K562 (cell line): ENCODE data around the gene TNFAIP6. TPM values are rescaled to one million over a fixed set of nuclear protein-coding genes. Genes with fewer than 3 reads are reported as not detected.

Source experiments
- ATAC-seq: fragments of 200-7000 bp; cut with Tn5 transposase; 3 replicates; pipeline ENCODE4 v1.9.1; 2020; ENCODE audit warnings: moderate library complexity
- BruUV-seq: library from RNA; stranded (reverse); fragments of 400-500 nt; replicated peaks from 2 replicates; lab custom pipeline; 2021; lab: Mats Ljungman, UMichigan
- CTCF ChIA-PET: fragments of 300-600 bp; formaldehyde crosslinking; extraction: SDS; loops from one replicate; lab custom pipeline; 2021; ENCODE audit warnings: low intra/inter-chr PET ratio; lab: Yijun Ruan, JAX
- POLR2A ChIA-PET: fragments of 300-600, 350-650 bp; sonication (Branson Sonifier 250); formaldehyde crosslinking; extraction: SDS; loops from one replicate; lab custom pipeline; 2021; ENCODE audit warnings: antibody characterized with exemption, inconsistent platforms; lab: Yijun Ruan, JAX
- DNase-seq, 4 experiments: peaks; one replicate each; pipeline versions ENCODE4 v3.0.0 to v3.0.0-alpha.2; 2011 to 2018; ENCODE audit warnings: low spot score in 3 of 4, mixed read lengths in 3 of 4; ENCODE audit errors: extremely low read depth in 1 of 4
- FAIRE-seq: peaks from 2 replicates; lab custom pipeline; 2011; peaks lifted over from hg19 to GRCh38; lab: Jason Lieb, UNC
- H2AFZ ChIP-seq: 2 replicates; pipeline ENCODE4 v1.6.0; 2011; ENCODE audit warnings: low read depth, low read length, control low read depth, inconsistent platforms
- H3K27ac ChIP-seq: fragments of 200-600 bp; 3 replicates; pipeline ENCODE4 v1.8.0; 2011; ENCODE audit warnings: low read depth, mild to moderate bottlenecking, control low read depth, inconsistent platforms, low read length, moderate library complexity, mixed read lengths; ENCODE audit errors: extremely low read depth
- H3K27me3 ChIP-seq, 2 experiments: fragments of 300-600 bp in 1 of 2; 2 replicates in 1 of 2; 3 replicates in 1 of 2; pipeline versions ENCODE4 v1.6.0 to v1.8.0; 2011; ENCODE audit warnings: inconsistent platforms in 2 of 2, low read length in 2 of 2, mild to moderate bottlenecking in 1 of 2, mixed read lengths in 1 of 2, moderate library complexity in 1 of 2; ENCODE audit not compliant: control insufficient read depth in 2 of 2, insufficient read depth in 2 of 2
- H3K36me3 ChIP-seq: fragments of 300-600 bp; 3 replicates; pipeline ENCODE4 v1.8.0; 2011; ENCODE audit warnings: mild to moderate bottlenecking, low read length, inconsistent platforms; ENCODE audit not compliant: control insufficient read depth, insufficient read depth
- H3K4me1 ChIP-seq, 2 experiments: fragments of 200-600 bp in 1 of 2; replicated peaks in 1 of 2; 2 replicates in 1 of 2; 3 replicates in 1 of 2; pipeline versions ENCODE4 v1.5.1 to v1.8.0; 2011; ENCODE audit warnings: inconsistent platforms in 2 of 2, low read length in 2 of 2, mild to moderate bottlenecking in 1 of 2, mixed read lengths in 1 of 2, moderate library complexity in 1 of 2; ENCODE audit not compliant: control insufficient read depth in 2 of 2, insufficient read depth in 2 of 2
- H3K4me2 ChIP-seq: 2 replicates; pipeline ENCODE4 v1.6.1; 2011; ENCODE audit warnings: low read length, control low read depth, inconsistent platforms, mixed read lengths; ENCODE audit not compliant: insufficient read depth
- H3K4me3 ChIP-seq: fragments of 200-600 bp; sonication (generic), shearing (Covaris generic); 2 replicates; pipeline ENCODE4 v1.5.1; 2016; ENCODE audit warnings: control low read depth, inconsistent platforms
- H3K79me2 ChIP-seq: fragments of 200-600 bp; 3 replicates; pipeline ENCODE4 v1.8.0; 2011; ENCODE audit warnings: low read length, inconsistent platforms; ENCODE audit not compliant: control insufficient read depth, insufficient read depth
- H3K9ac ChIP-seq, 2 experiments: 2 replicates each; pipeline versions ENCODE4 v1.6.0 to v1.6.1; 2011; ENCODE audit warnings: low read depth in 2 of 2, low read length in 2 of 2, control low read depth in 1 of 2, inconsistent platforms in 1 of 2, mild to moderate bottlenecking in 1 of 2, mixed read lengths in 1 of 2; ENCODE audit not compliant: insufficient read depth in 1 of 2
- H3K9me1 ChIP-seq: one replicate; pipeline ENCODE4 v1.6.0; 2011; ENCODE audit warnings: inconsistent platforms, mild to moderate bottlenecking, low read length, moderate library complexity; ENCODE audit not compliant: control insufficient read depth, insufficient read depth
- H3K9me3 ChIP-seq: replicated peaks from 2 replicates; pipeline ENCODE4 v1.5.1; 2011; ENCODE audit warnings: low read depth, low read length, inconsistent platforms; ENCODE audit not compliant: control insufficient read depth, insufficient read depth
- H4K20me1 ChIP-seq: replicated peaks from 2 replicates; pipeline ENCODE4 v1.6.1; 2011; ENCODE audit warnings: low read length, inconsistent platforms, mixed read lengths; ENCODE audit not compliant: control insufficient read depth, insufficient read depth
- CBFA2T3 ChIP-seq: fragments of 450-650 bp; IDR thresholded peaks from 2 replicates; pipeline ENCODE4 v1.6.1; 2017
- KLF16 ChIP-seq: IDR thresholded peaks from 2 replicates; pipeline ENCODE4 v1.6.1; 2016; ENCODE audit warnings: antibody characterized with exemption
- MYBL2 ChIP-seq, 2 experiments: fragments of 450-650 bp in 1 of 2; sonication (generic) in 1 of 2; formaldehyde crosslinking in 1 of 2; IDR thresholded peaks; 2 replicates each; pipeline versions ENCODE4 v1.6.1 to v1.8.1; 2017 to 2022; ENCODE audit warnings: borderline replicate concordance in 1 of 2, inconsistent platforms in 1 of 2, low read depth in 1 of 2, mild to moderate bottlenecking in 1 of 2, missing genetic modification reagents in 1 of 2, moderate library complexity in 1 of 2
- MYC ChIP-seq, 2 experiments: fragments of 250-450 bp in 1 of 2; sonication (Bioruptor Pico) in 1 of 2; IDR thresholded peaks; 2 replicates each; pipeline versions ENCODE4 v1.5.1 to v1.6.1; 2012 to 2021; ENCODE audit warnings: low read depth in 2 of 2, borderline replicate concordance in 1 of 2, improper control_type of control experiment in 1 of 2, low read length in 1 of 2, mild to moderate bottlenecking in 1 of 2, moderate library complexity in 1 of 2
- NFATC3 ChIP-seq: fragments of 450-650 bp; IDR thresholded peaks from 2 replicates; pipeline ENCODE4 v1.6.1; 2017; ENCODE audit warnings: mild to moderate bottlenecking
- POLR2H ChIP-seq: IDR thresholded peaks from 2 replicates; pipeline ENCODE4 v1.6.1; 2016; ENCODE audit warnings: missing genetic modification characterization, low read depth, mild to moderate bottlenecking, control low read depth, missing compliant biosample characterization, moderate library complexity
- RBM25 ChIP-seq: fragments of 200-400 bp; formaldehyde crosslinking; IDR thresholded peaks from 2 replicates; pipeline ENCODE4 v1.6.1; 2018; ENCODE audit warnings: low read length, low read depth, moderate library complexity; ENCODE audit not compliant: severe bottlenecking
- TEAD4 ChIP-seq, 2 experiments: sonication (generic) in 1 of 2; formaldehyde crosslinking in 1 of 2; IDR thresholded peaks; 2 replicates each; pipeline versions ENCODE4 v1.6.1 to v1.8.0; 2012 to 2022; ENCODE audit warnings: borderline replicate concordance in 1 of 2, inconsistent platforms in 1 of 2, low read length in 1 of 2, mild to moderate bottlenecking in 1 of 2, missing genetic modification reagents in 1 of 2
- YY1 ChIP-seq, 3 experiments: IDR thresholded peaks; 2 replicates each; pipeline ENCODE4 v1.6.1; 2011; ENCODE audit warnings: low read length in 2 of 3, mild to moderate bottlenecking in 2 of 3, moderate library complexity in 2 of 3, borderline replicate concordance in 1 of 3, control low read depth in 1 of 3, low read depth in 1 of 3; ENCODE audit not compliant: insufficient read depth in 3 of 3, insufficient replicate concordance in 2 of 3, control insufficient read depth in 1 of 3, insufficient read length in 1 of 3; ENCODE audit errors: extremely low read depth in 1 of 3
- WGBS: fragments of 100-300 bp; shearing (Covaris generic); methylation state at CpG from one replicate; pipeline ENCODE4 v1.1.6; 2016; ENCODE audit warnings: low coverage, mixed read lengths; ENCODE audit not compliant: insufficient coverage; ENCODE audit errors: missing lambda C conversion rate; 5-methylcytosine and 5-hydroxymethylcytosine counted together
- in situ Hi-C: fragments of 300-500 bp; cut with MboI; formaldehyde crosslinking; loops from 4 replicates; pipeline ENCODE4 v1.15.0; 2018; ENCODE audit warnings: inconsistent platforms, mixed read lengths
- intact Hi-C: fragments of 100-400 bp; cut with micrococcal nuclease; formaldehyde crosslinking; loops from 2 replicates; pipeline ENCODE4 v1.14.2; 2022
- polyA plus RNA-seq, 8 experiments: library from polyadenylated mRNA; depleted of rRNA in 4 of 8; stranded (reverse) in 5 of 8; unstranded in 3 of 8; fragments of >200 nt; fragmentation: Nextera tagmentation in 2 of 8; fragmentation: Illumina TruSeq in 1 of 8; extraction: Ambion mirVana in 2 of 8; extraction: Trizol in 1 of 8; gene quantifications; 2 replicates each; pipeline versions ENCODE4 v1.2.1 to v1.2.3, GENCODE V29; 2011 to 2014; ENCODE audit warnings: inconsistent platforms in 1 of 8, missing spikeins in 1 of 8
- total RNA-seq, 7 experiments: library from RNA; depleted of rRNA in 6 of 7; stranded (reverse); fragments of >200 nt in 6 of 7; fragmentation: Illumina TruSeq in 2 of 7; extraction: Trizol in 2 of 7; gene quantifications; 2 replicates each; pipeline versions ENCODE4 v1.2.1 to v1.2.3, GENCODE V29; 2011 to 2021; ENCODE audit warnings: low replicate concordance in 1 of 7
- TF ChIP-seq, protein P1 (sequence below): fragments of 250-450 bp; sonication (Bioruptor Pico); IDR thresholded peaks from 2 replicates; pipeline ENCODE4 v1.4.0; 2020; ENCODE audit warnings: mild to moderate bottlenecking

The TNFAIP6 gene
- total and polyA plus RNA-seq, 9 of the 15 experiments (the other 6 are each of a cell fraction or from before 2014, with no cell fraction given), result 0.07 to 0.28 (median 0.08) TPM; not detected in 6

DNA sequence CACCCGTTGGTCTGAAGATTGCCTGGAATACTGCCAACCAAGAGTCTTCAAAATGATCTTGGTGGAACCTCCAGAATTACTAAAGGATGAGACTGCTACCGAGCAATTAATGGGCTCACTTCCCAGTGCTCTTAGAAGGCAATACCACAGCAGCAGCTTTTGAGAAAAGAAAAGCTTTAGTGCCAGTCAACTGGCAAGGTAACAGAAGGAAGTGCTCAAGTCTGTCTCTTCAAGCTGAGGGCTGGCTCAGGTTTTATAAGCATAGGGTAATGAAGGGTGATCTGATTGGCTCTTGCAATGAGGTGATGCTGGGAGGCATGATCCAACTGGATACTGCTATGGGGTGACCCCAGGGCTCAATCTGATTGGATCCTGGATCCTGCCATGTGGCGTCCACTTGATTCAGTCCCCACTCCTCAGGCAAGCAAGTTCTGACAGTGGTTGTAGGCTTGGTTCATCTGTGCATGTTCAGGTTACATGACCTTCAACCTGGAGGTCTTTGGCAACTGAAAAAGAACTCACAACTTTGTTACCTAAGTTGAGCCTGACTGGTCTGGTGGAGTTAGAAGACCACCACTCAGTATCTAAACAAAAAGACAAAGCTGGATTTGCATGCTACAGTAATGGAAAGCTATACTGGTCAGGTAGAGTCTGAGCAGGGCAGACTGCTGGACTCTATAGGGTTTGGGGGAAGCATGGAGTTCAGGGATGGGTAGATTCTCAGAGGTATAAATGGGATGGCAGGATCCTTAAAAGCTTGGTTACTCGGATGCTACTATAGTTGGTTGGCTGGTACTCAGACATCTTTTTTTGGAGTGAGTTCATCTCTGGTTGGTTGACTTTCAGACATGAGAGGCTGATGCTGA lies 38.4 kb downstream of the TNFAIP6 start (continued):
- TF ChIP-seq POLR2H (peak; percentile 87), MYC (IDR thresholded peaks at IDR 0.05; ENCODE audit: low read depth, low read length) (0 out of 2 replicates have a peak, but pooled peaks have one; percentile 15), MYC (CRISPR knock-in tag; IDR thresholded peaks at IDR 0.05; ENCODE audit: borderline replicate concordance, low read depth) (no peak)
- TF ChIP-seq, all 486 proteins: peak for 21

DNA sequence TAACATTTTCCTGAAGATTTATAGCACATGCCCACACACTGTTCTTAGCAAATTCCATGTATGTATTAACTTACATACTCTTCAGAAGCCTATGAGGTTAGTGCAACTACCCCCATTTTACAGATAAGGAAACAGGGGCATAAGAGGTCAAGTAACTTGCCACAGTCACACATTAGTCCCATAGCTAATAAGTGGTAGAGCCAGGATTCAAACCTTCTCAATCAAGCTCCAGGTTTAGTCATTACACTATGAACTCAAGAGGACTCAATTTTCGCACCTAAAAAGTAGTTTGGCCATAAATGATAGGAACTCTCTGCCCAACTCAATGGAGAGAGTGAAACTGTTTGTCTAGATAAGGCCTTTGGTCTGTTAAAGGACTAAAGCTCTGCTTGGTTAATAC lies 42.6 kb downstream of the TNFAIP6 start:
- POLR2A ChIA-PET, result interaction anchor here (1.2 kb wide), 1 partner anchor 19 kb away, joined by 4 read pairs; no protein-coding TSS in a partner anchor
- no peak for DNase-seq
- Histone ChIP-seq H2AFZ (no peak overlapping the region), H3K79me2 (no peaks in the 10 kb centered on the region), H3K9me3 (no peaks in the 10 kb centered on the region), H3K9ac (no peak overlapping the region), H3K27me3 (no peaks in the 10 kb centered on the region), H3K4me2 (no peak overlapping the region), H3K27ac (no peak overlapping the region), H3K4me1 (peaks cover 0 to 3% of the 10 kb centered on the region in 2 experiments; a peak in 1 of 5 replicates), H3K4me3 (no peak overlapping the region), H4K20me1 (no peaks in the 10 kb centered on the region), H3K36me3 (no peaks in the 10 kb centered on the region), H3K9me1 (no peaks in the 10 kb centered on the region)
- BruUV-seq, result no TSS peak
- ATAC-seq, result no peak; the same call in 2 of the 3 replicates
- intact Hi-C loops (no loop called here), in situ Hi-C loops (no loop called here)
- FAIRE-seq, result no peak
- 35% methylated on average over 1 of the region's 1 CpG for WGBS
- CTCF ChIA-PET, result no interaction called here
- TF ChIP-seq KLF16, result no peak
- TF ChIP-seq, protein P1, sequence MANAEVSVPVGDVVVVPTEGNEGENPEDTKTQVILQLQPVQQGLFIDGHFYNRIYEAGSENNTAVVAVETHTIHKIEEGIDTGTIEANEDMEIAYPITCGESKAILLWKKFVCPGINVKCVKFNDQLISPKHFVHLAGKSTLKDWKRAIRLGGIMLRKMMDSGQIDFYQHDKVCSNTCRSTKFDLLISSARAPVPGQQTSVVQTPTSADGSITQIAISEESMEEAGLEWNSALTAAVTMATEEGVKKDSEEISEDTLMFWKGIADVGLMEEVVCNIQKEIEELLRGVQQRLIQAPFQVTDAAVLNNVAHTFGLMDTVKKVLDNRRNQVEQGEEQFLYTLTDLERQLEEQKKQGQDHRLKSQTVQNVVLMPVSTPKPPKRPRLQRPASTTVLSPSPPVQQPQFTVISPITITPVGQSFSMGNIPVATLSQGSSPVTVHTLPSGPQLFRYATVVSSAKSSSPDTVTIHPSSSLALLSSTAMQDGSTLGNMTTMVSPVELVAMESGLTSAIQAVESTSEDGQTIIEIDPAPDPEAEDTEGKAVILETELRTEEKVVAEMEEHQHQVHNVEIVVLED (CRISPR knock-in tag), result no peak
- 0 out of 2 replicates have a peak, but pooled peaks have one; percentile 24 for TF ChIP-seq CBFA2T3
- TF ChIP-seq NFATC3, result no peak
- no peak for TF ChIP-seq YY1 (IDR thresholded peaks at IDR 0.05; ENCODE audit: borderline replicate concordance in 1 of 3, control insufficient read depth in 1 of 3, extremely low read depth in 1 of 3, insufficient read depth in 3 of 3, insufficient read length in 1 of 3, insufficient replicate concordance in 2 of 3, low read depth in 1 of 3, low read length in 2 of 3)
- no peak for TF ChIP-seq TEAD4 (IDR thresholded peaks at IDR 0.05; ENCODE audit: low read length)
- no peak for TF ChIP-seq TEAD4 (CRISPR knock-in tag; IDR thresholded peaks at IDR 0.05; ENCODE audit: borderline replicate concordance)
- no peak for TF ChIP-seq MYBL2 (IDR thresholded peaks at IDR 0.05; ENCODE audit: low read depth)
- TF ChIP-seq MYBL2 (CRISPR knock-in tag; IDR thresholded peaks at IDR 0.05; ENCODE audit: borderline replicate concordance), result no peak
- peak; percentile 46 for TF ChIP-seq RBM25
